K562 (cell line): Measurements from ENCODE around the gene SEC61A1. TPM values are rescaled to one million over a fixed set of nuclear protein-coding genes. Genes with fewer than 3 reads are reported as not detected.
A peak's percentile ranks its signal among the peaks of the same experiment; 100 is the strongest.

Source experiments
- ATAC-seq: fragments of 200-7000 bp; cut with Tn5 transposase; 3 replicates; pipeline ENCODE4 v1.9.1; 2020; ENCODE audit warnings: moderate library complexity
- BruUV-seq: library from RNA; stranded (reverse); fragments of 400-500 nt; replicated peaks from 2 replicates; lab custom pipeline; 2021; lab: Mats Ljungman, UMichigan
- CTCF ChIA-PET: fragments of 300-600 bp; formaldehyde crosslinking; extraction: SDS; loops from one replicate; lab custom pipeline; 2021; ENCODE audit warnings: low intra/inter-chr PET ratio; lab: Yijun Ruan, JAX
- POLR2A ChIA-PET: fragments of 300-600, 350-650 bp; sonication (Branson Sonifier 250); formaldehyde crosslinking; extraction: SDS; loops from one replicate; lab custom pipeline; 2021; ENCODE audit warnings: antibody characterized with exemption, inconsistent platforms; lab: Yijun Ruan, JAX
- DNase-seq, 4 experiments: peaks; one replicate each; pipeline versions ENCODE4 v3.0.0 to v3.0.0-alpha.2; 2011 to 2018; ENCODE audit warnings: low spot score in 3 of 4, mixed read lengths in 3 of 4; ENCODE audit errors: extremely low read depth in 1 of 4
- FAIRE-seq: peaks from 2 replicates; lab custom pipeline; 2011; peaks lifted over from hg19 to GRCh38; lab: Jason Lieb, UNC
- H2AFZ ChIP-seq: 2 replicates; pipeline ENCODE4 v1.6.0; 2011; ENCODE audit warnings: low read depth, low read length, control low read depth, inconsistent platforms
- H3K27ac ChIP-seq: fragments of 200-600 bp; 3 replicates; pipeline ENCODE4 v1.8.0; 2011; ENCODE audit warnings: low read depth, mild to moderate bottlenecking, control low read depth, inconsistent platforms, low read length, moderate library complexity, mixed read lengths; ENCODE audit errors: extremely low read depth
- H3K27me3 ChIP-seq, 2 experiments: fragments of 300-600 bp in 1 of 2; 2 replicates in 1 of 2; 3 replicates in 1 of 2; pipeline versions ENCODE4 v1.6.0 to v1.8.0; 2011; ENCODE audit warnings: inconsistent platforms in 2 of 2, low read length in 2 of 2, mild to moderate bottlenecking in 1 of 2, mixed read lengths in 1 of 2, moderate library complexity in 1 of 2; ENCODE audit not compliant: control insufficient read depth in 2 of 2, insufficient read depth in 2 of 2
- H3K36me3 ChIP-seq: fragments of 300-600 bp; 3 replicates; pipeline ENCODE4 v1.8.0; 2011; ENCODE audit warnings: mild to moderate bottlenecking, low read length, inconsistent platforms; ENCODE audit not compliant: control insufficient read depth, insufficient read depth
- H3K4me1 ChIP-seq, 2 experiments: fragments of 200-600 bp in 1 of 2; replicated peaks in 1 of 2; 2 replicates in 1 of 2; 3 replicates in 1 of 2; pipeline versions ENCODE4 v1.5.1 to v1.8.0; 2011; ENCODE audit warnings: inconsistent platforms in 2 of 2, low read length in 2 of 2, mild to moderate bottlenecking in 1 of 2, mixed read lengths in 1 of 2, moderate library complexity in 1 of 2; ENCODE audit not compliant: control insufficient read depth in 2 of 2, insufficient read depth in 2 of 2
- H3K4me2 ChIP-seq: 2 replicates; pipeline ENCODE4 v1.6.1; 2011; ENCODE audit warnings: low read length, control low read depth, inconsistent platforms, mixed read lengths; ENCODE audit not compliant: insufficient read depth
- H3K4me3 ChIP-seq: fragments of 200-600 bp; sonication (generic), shearing (Covaris generic); 2 replicates; pipeline ENCODE4 v1.5.1; 2016; ENCODE audit warnings: control low read depth, inconsistent platforms
- H3K79me2 ChIP-seq: fragments of 200-600 bp; 3 replicates; pipeline ENCODE4 v1.8.0; 2011; ENCODE audit warnings: low read length, inconsistent platforms; ENCODE audit not compliant: control insufficient read depth, insufficient read depth
- H3K9ac ChIP-seq, 2 experiments: 2 replicates each; pipeline versions ENCODE4 v1.6.0 to v1.6.1; 2011; ENCODE audit warnings: low read depth in 2 of 2, low read length in 2 of 2, control low read depth in 1 of 2, inconsistent platforms in 1 of 2, mild to moderate bottlenecking in 1 of 2, mixed read lengths in 1 of 2; ENCODE audit not compliant: insufficient read depth in 1 of 2
- H3K9me1 ChIP-seq: one replicate; pipeline ENCODE4 v1.6.0; 2011; ENCODE audit warnings: inconsistent platforms, mild to moderate bottlenecking, low read length, moderate library complexity; ENCODE audit not compliant: control insufficient read depth, insufficient read depth
- H3K9me3 ChIP-seq: replicated peaks from 2 replicates; pipeline ENCODE4 v1.5.1; 2011; ENCODE audit warnings: low read depth, low read length, inconsistent platforms; ENCODE audit not compliant: control insufficient read depth, insufficient read depth
- H4K20me1 ChIP-seq: replicated peaks from 2 replicates; pipeline ENCODE4 v1.6.1; 2011; ENCODE audit warnings: low read length, inconsistent platforms, mixed read lengths; ENCODE audit not compliant: control insufficient read depth, insufficient read depth
- DIDO1 ChIP-seq: fragments of 450-650 bp; IDR thresholded peaks from 2 replicates; pipeline ENCODE4 v1.6.1; 2016; ENCODE audit warnings: low read depth, missing biosample characterization, missing genetic modification characterization
- EP400 ChIP-seq: fragments of 450-650 bp; IDR thresholded peaks from 2 replicates; pipeline ENCODE4 v1.6.1; 2017; ENCODE audit warnings: antibody characterized with exemption, mild to moderate bottlenecking, moderate library complexity
- KDM5B ChIP-seq: fragments of 200-600 bp; sonication (generic); IDR thresholded peaks from 2 replicates; pipeline ENCODE4 v1.6.1; 2012; ENCODE audit warnings: low read depth, mild to moderate bottlenecking, moderate library complexity, low read length, control low read depth, inconsistent platforms; ENCODE audit not compliant: insufficient replicate concordance
- KLF10 ChIP-seq: fragments of 250-450 bp; sonication (Bioruptor Pico); IDR thresholded peaks from 2 replicates; pipeline ENCODE4 v1.6.1; 2021; ENCODE audit warnings: matching md5 sums
- MECOM ChIP-seq: fragments of 250-450 bp; sonication (Bioruptor Pico); IDR thresholded peaks from 2 replicates; pipeline ENCODE4 v1.8.0; 2022; ENCODE audit warnings: inconsistent platforms
- MLLT1 ChIP-seq, 2 experiments: fragments of 450-650 bp; IDR thresholded peaks; 2 replicates each; pipeline ENCODE4 v1.6.1; 2016
- NFATC3 ChIP-seq: fragments of 450-650 bp; IDR thresholded peaks from 2 replicates; pipeline ENCODE4 v1.6.1; 2017; ENCODE audit warnings: mild to moderate bottlenecking
- NFIC ChIP-seq: fragments of 450-650 bp; IDR thresholded peaks from 2 replicates; pipeline ENCODE4 v1.6.1; 2017; ENCODE audit warnings: mild to moderate bottlenecking, inconsistent platforms
- REST ChIP-seq, 2 experiments: fragments of 450-650 bp; formaldehyde crosslinking in 1 of 2; IDR thresholded peaks; 2 replicates each; pipeline versions ENCODE4 v1.4.0 to v1.6.1; 2014 to 2020; ENCODE audit warnings: mild to moderate bottlenecking in 2 of 2, borderline replicate concordance in 1 of 2, low read depth in 1 of 2
- TCF15 ChIP-seq: fragments of 250-450 bp; sonication (Bioruptor Pico); IDR thresholded peaks from 2 replicates; pipeline ENCODE4 v1.8.0; 2022; ENCODE audit warnings: moderate library complexity, mild to moderate bottlenecking, inconsistent platforms
- TEAD1 ChIP-seq, 2 experiments: fragments of 450-650 bp in 1 of 2; sonication (generic) in 1 of 2; formaldehyde crosslinking; IDR thresholded peaks; 2 replicates each; pipeline versions ENCODE4 v1.4.0 to v1.8.0; 2020 to 2022; ENCODE audit warnings: mild to moderate bottlenecking in 2 of 2, missing genetic modification reagents in 1 of 2
- WGBS: fragments of 100-300 bp; shearing (Covaris generic); methylation state at CpG from one replicate; pipeline ENCODE4 v1.1.6; 2016; ENCODE audit warnings: low coverage, mixed read lengths; ENCODE audit not compliant: insufficient coverage; ENCODE audit errors: missing lambda C conversion rate; 5-methylcytosine and 5-hydroxymethylcytosine counted together
- in situ Hi-C: fragments of 300-500 bp; cut with MboI; formaldehyde crosslinking; loops from 4 replicates; pipeline ENCODE4 v1.15.0; 2018; ENCODE audit warnings: inconsistent platforms, mixed read lengths
- intact Hi-C: fragments of 100-400 bp; cut with micrococcal nuclease; formaldehyde crosslinking; loops from 2 replicates; pipeline ENCODE4 v1.14.2; 2022
- polyA plus RNA-seq, 8 experiments: library from polyadenylated mRNA; depleted of rRNA in 4 of 8; stranded (reverse) in 5 of 8; unstranded in 3 of 8; fragments of >200 nt; fragmentation: Nextera tagmentation in 2 of 8; fragmentation: Illumina TruSeq in 1 of 8; extraction: Ambion mirVana in 2 of 8; extraction: Trizol in 1 of 8; gene quantifications; 2 replicates each; pipeline versions ENCODE4 v1.2.1 to v1.2.3, GENCODE V29; 2011 to 2014; ENCODE audit warnings: inconsistent platforms in 1 of 8, missing spikeins in 1 of 8
- total RNA-seq, 7 experiments: library from RNA; depleted of rRNA in 6 of 7; stranded (reverse); fragments of >200 nt in 6 of 7; fragmentation: Illumina TruSeq in 2 of 7; extraction: Trizol in 2 of 7; gene quantifications; 2 replicates each; pipeline versions ENCODE4 v1.2.1 to v1.2.3, GENCODE V29; 2011 to 2021; ENCODE audit warnings: low replicate concordance in 1 of 7

Gene SEC61A1
- total and polyA plus RNA-seq, 9 of the 15 experiments (the other 6 are each of a cell fraction or from before 2014, with no cell fraction given) = 1.9 to 140 (median 79.1) TPM

GRCh38 chr3:128050597-128050996 lies 1.6 kb upstream of the SEC61A1 start (continued):
- no peak for TF ChIP-seq TCF15 (CRISPR knock-in tag)
- no peak for TF ChIP-seq TEAD1 (CRISPR knock-in tag; IDR thresholded peaks at IDR 0.05)
- no peak for TF ChIP-seq DIDO1
- TF ChIP-seq KLF10 (CRISPR knock-in tag) = no peak

GRCh38 chr3:128051459-128051836 lies 789 bp upstream of the SEC61A1 start:
- WGBS = 25% methylated on average over 6 of the region's 10 CpGs
- ATAC-seq (peak; percentile 5), FAIRE-seq (no peak), DNase-seq (no peak)
- Histone ChIP-seq H3K9ac (peak overlapping the region; percentile 80 to 94), H3K4me1 (peaks cover 0 to 22% of the 10 kb centered on the region in 2 experiments; a peak in 2 of 5 replicates), H3K27me3 (peaks cover 4 to 5% of the 10 kb centered on the region in 2 experiments; a peak in 4 of 5 replicates), H3K9me1 (no peaks in the 10 kb centered on the region), H3K4me2 (peak overlapping the region; percentile 91), H3K79me2 (peaks cover 51% of the 10 kb centered on the region), H3K4me3 (peak overlapping the region; percentile 94), H4K20me1 (0 out of 2 replicates have a peak, but pooled peaks cover 11% of the 10 kb centered on the region), H3K36me3 (peaks cover 37% of the 10 kb centered on the region), H2AFZ (peak overlapping the region; percentile 99), H3K9me3 (no peaks in the 10 kb centered on the region), H3K27ac (peak overlapping the region; percentile 74)
- CTCF ChIA-PET = interaction anchor here (1.0 kb wide), 1 partner anchor 10 kb away, joined by 3 read pairs; no protein-coding TSS in a partner anchor
- POLR2A ChIA-PET = interaction anchor here (0.7 to 2.6 kb wide), 5 partner anchors 9 to 793 kb away, joined by 3 to 7 read pairs (median 3); no protein-coding TSS in a partner anchor
- intact Hi-C loops (no loop called here), in situ Hi-C loops (no loop called here)
- BruUV-seq = no TSS peak
- TF ChIP-seq REST (IDR thresholded peaks at IDR 0.05; ENCODE audit: borderline replicate concordance) (no peak), REST (CRISPR knock-in tag; IDR thresholded peaks at IDR 0.05; ENCODE audit: low read depth) (no peak), NFIC (no peak), MECOM (no peak), KDM5B (peak; percentile 10), MLLT1 (IDR thresholded peaks at IDR 0.05) (0 out of 4 replicates have a peak, but pooled peaks of 1 of the 2 experiments have one; percentile 22), NFATC3 (no peak), EP400 (peak; percentile 25; the same call in 1 of the 2 replicates)
